ENCODE data around the gene SAP30BP.

SAP30BP gene

DNA sequence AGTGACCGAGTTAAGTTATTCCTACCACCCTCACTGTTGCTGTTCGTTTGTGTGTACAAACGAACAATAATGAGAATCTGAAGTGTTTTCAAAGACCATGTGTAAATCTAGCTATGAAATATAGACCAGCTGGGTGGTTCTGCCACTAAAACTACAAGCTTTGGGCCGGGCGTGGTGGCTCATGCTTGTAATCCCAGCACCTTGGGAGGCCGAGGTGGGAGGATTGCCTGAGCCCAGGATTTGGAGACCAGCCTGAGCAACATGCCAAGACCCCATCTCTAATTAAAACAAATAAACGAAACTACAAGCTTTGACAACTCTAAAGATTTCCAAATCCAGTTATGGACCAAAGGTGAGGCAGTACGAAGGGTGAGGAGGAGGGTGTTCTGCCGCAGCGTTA lies 1.2 kb upstream of the SAP30BP start:
- H3K27ac ChIP-seq = no peak overlapping the region; the same call in 1 of the 2 replicates
- TF ChIP-seq, protein P1, sequence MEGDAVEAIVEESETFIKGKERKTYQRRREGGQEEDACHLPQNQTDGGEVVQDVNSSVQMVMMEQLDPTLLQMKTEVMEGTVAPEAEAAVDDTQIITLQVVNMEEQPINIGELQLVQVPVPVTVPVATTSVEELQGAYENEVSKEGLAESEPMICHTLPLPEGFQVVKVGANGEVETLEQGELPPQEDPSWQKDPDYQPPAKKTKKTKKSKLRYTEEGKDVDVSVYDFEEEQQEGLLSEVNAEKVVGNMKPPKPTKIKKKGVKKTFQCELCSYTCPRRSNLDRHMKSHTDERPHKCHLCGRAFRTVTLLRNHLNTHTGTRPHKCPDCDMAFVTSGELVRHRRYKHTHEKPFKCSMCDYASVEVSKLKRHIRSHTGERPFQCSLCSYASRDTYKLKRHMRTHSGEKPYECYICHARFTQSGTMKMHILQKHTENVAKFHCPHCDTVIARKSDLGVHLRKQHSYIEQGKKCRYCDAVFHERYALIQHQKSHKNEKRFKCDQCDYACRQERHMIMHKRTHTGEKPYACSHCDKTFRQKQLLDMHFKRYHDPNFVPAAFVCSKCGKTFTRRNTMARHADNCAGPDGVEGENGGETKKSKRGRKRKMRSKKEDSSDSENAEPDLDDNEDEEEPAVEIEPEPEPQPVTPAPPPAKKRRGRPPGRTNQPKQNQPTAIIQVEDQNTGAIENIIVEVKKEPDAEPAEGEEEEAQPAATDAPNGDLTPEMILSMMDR (conservative IDR thresholded peaks at IDR 0.05) = no peak

GRCh38 chr17:75667825-75668224 lies 687 bp downstream of the SAP30BP start:
- TF ChIP-seq, protein P1 (conservative IDR thresholded peaks at IDR 0.05) = no peak
- H3K27ac ChIP-seq = peak overlapping the region; percentile 69; the same call in 1 of the 2 replicates

- H3K27ac ChIP-seq = no peak overlapping the region
- TF ChIP-seq, protein P1 (conservative IDR thresholded peaks at IDR 0.05) = no peak
These were observed 1.4 kb downstream of the SAP30BP start for GRCh38 chr17:75668489-75668888.

- TF ChIP-seq, protein P1 (conservative IDR thresholded peaks at IDR 0.05) = no peak
- no peak overlapping the region for H3K27ac ChIP-seq
These were observed 3.7 kb downstream of the SAP30BP start for GRCh38 chr17:75670868-75671267.

DNA sequence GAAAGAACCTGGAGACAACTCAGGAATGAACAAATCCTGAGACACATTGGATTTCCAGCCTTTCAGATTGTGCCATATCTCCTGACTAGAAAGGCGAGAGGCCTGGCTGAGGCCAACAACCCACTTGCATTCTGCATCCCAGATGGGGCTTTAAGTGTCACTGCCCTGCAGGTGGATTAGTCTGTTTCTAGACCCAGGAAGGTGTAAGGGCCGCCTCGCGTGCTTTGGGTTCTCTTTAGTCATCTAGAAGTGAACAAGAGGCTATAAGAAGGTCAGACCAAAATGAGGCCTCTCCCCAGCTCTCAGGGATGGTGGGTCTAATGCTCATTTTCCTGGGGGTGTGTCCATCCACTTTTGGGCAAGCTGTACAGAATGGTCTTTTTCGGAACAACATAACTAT lies 4.9 kb downstream of the SAP30BP start:
- TF ChIP-seq, protein P1 (conservative IDR thresholded peaks at IDR 0.05) = no peak
- no peak overlapping the region for H3K27ac ChIP-seq

- TF ChIP-seq, protein P1 (conservative IDR thresholded peaks at IDR 0.05) = no peak
- no peak overlapping the region for H3K27ac ChIP-seq
These were observed 6.3 kb downstream of the SAP30BP start for GRCh38 chr17:75673487-75673886.

DNA sequence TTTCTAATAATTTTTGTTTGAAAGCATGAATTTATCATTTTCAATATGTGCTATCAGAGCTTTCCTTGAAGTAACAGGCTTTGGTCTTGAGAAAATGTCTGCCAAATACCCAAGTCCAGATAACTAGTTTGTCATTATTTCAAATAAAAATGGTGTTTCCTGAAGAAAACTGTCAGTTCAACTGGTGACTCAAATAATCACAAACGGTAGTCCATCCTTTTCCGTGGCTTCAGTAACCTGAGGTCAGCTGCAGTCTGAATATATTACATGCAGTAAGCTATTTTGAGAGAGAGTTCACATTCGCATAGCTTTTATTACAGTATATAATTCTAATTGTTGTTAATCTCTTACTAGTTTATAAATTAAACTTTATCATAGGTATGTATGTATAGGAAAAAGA lies 9.3 kb downstream of the SAP30BP start:
- TF ChIP-seq, protein P1 (conservative IDR thresholded peaks at IDR 0.05) = no peak
- no peak overlapping the region for H3K27ac ChIP-seq
